Mammary epithelial cell (primary cell): Measurements from ENCODE around the gene STON2.

Source experiments
- CTCF ChIP-seq, 2 donors: IDR thresholded peaks in 1 of 2; conservative IDR thresholded peaks in 1 of 2; 2 replicates each; pipeline ENCODE4 v1.5.1; 2011 to 2012; ENCODE audit warnings: inconsistent platforms in 2 of 2, low read length in 2 of 2, mild to moderate bottlenecking in 2 of 2, control low read depth in 1 of 2, low read depth in 1 of 2; ENCODE audit not compliant: insufficient read depth in 1 of 2; ENCODE audit errors: extremely low read depth in 1 of 2
- EZH2 ChIP-seq: IDR thresholded peaks from 2 replicates; pipeline ENCODE4 v1.6.1; 2012; ENCODE audit warnings: low read length, inconsistent platforms, borderline replicate concordance

GRCh38 chr14:81314443-81315175 lies 85.5 kb downstream of the STON2 start:
- no peak for TF ChIP-seq CTCF (conservative IDR thresholded peaks at IDR 0.05 in 1 of 2, IDR thresholded peaks at IDR 0.05 in 1 of 2; ENCODE audit: extremely low read depth in 1 of 2, insufficient read depth in 1 of 2, low read depth in 1 of 2, low read length in 2 of 2)
- no peak for TF ChIP-seq EZH2
